NOMO-1 treated with dmso at 0.1 percent for 144 hours (cell line): ENCODE measurements around the gene RCBTB2.
"Not testable (repeated sequence)": the region's sequence is repeated elsewhere in the genome, so short reads cannot be mapped to it uniquely, and the experiment has no call there.

Experiments used
- DNase-seq: peaks from one replicate; lab custom pipeline; 2025; ENCODE audit not compliant: unreplicated experiment; lab: John Stamatoyannopoulos, UW

Gene RCBTB2

GRCh38 chr13:48457578-48458242, 75.2 kb downstream of the RCBTB2 start:
- DNase-seq = no peak

- no peak for DNase-seq
Measured at GRCh38 chr13:48456546-48456945, 76.3 kb downstream of the RCBTB2 start.

DNA sequence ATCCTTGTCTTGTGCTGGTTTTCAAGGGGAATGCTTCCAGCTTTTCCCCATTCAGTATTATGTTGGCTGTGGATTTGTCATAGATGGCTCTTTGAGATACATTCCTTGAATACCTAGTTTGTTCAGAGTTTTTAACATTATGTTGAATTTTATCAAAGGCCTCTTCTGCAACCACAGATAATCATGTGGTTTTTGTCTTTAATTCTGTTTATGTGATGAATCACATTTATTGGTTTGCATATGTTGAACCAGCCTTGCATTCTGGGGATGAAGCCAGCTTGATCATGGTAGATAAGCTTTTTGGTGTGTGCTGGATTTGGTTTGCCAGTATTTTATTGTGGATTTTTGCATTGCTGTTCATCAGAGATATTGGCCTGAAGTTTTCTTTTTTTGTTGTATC, 81.7 kb downstream of the RCBTB2 start:
- not testable (repeated sequence) for DNase-seq

DNA sequence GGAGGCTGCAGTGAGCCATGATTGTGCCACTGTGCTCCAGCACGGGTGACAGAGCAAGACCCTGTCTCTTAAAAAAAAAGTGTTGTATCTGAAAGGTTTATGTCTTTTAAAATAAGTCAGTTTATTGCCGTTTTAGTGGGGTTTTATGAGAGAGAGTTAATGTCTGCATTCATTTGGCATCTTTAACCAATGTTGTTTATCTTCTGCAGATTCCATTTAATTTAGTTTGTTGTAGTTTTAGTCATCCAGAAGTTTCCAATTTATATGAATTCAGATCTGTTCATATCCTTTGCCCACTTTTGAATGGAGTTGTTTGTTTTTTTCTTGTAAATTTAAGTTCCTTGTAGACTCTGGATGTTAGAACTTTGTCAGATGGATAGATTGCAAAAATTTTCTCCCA, 83.2 kb downstream of the RCBTB2 start:
- no peak for DNase-seq

DNA sequence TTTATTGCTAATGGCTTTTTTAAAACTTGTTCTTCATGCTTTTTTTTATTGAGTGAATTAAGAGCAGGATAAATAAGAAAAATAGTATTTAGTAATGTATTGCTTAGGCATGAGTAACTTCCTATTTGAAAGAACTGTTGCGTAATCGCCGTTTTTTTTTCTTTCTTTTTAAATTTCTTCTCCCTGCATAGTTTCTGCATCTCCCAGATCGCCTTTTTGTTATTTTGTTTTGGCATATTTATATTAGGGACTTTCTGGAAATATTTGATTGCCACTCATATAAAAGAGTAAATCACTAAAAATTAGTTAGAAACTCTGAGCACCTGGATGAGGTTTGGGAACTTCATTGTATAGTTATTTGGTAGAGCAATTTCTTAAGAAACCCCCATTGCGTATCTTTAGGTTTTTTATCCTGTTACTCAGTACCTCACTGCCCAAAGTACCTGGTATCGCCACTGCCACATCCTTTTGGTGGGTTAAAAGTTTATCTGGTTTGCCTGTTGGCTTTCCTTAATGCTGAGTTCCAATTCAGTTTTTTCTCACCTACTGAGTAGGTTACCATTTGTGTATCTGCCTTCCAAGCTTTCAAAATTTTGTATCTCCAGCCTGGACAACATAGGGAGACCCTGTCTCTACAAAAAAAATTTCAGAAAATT, 83.8 kb downstream of the RCBTB2 start:
- peak; percentile 47 for DNase-seq

- DNase-seq = no peak
Measured at GRCh38 chr13:48448285-48448958, 84.5 kb downstream of the RCBTB2 start.

GRCh38 chr13:48446464-48446863, 86.4 kb downstream of the RCBTB2 start:
- peak; percentile 3 for DNase-seq

- no peak for DNase-seq
Measured at GRCh38 chr13:48443442-48444208, 89.3 kb downstream of the RCBTB2 start.
